ENCODE results near the gene BPIFA2.

BPIFA2 gene

DNA sequence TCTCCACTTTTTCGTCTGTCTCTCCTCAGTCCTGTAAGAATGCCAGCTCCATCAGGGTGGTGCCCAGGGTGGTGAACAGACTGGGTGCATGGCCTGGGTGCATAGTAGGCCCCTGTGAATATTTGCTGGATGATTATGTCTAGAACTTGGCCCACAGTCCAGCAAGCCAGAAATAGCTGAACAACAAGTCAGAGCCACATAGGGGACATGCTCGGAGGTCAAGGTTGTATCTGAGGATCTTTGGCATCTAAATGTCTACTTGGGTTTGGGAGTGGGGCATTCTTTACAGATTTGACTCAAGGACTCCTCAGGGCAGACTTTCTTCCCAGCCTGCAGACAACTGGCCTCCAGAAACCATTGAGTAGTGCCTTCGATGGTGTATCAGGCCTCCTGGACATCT is 31.1 kb downstream of the BPIFA2 start:
- no peak for DNase-seq (ENCODE audit: low read depth in 2 of 2)

DNA sequence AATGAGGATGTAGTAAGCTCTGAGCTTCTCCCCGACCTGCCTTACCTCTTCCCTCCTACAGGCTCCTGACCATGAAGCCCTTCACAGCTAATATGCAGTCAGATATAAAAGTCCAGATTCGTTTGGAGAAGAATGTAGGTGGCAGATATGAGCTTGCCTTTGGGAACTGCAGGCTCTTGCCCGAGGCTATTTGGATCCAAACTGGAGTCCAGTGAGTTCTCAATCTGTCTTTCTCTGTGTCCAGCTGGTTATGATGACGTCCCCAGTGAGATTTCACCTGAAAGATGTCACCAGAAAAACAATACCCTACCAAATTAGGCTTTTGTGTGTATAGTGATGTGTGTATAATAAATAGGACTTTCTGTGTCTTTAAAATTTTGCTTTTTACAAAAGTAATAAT is 34.5 kb downstream of the BPIFA2 start:
- no peak for DNase-seq (ENCODE audit: low read depth in 2 of 2)

DNA sequence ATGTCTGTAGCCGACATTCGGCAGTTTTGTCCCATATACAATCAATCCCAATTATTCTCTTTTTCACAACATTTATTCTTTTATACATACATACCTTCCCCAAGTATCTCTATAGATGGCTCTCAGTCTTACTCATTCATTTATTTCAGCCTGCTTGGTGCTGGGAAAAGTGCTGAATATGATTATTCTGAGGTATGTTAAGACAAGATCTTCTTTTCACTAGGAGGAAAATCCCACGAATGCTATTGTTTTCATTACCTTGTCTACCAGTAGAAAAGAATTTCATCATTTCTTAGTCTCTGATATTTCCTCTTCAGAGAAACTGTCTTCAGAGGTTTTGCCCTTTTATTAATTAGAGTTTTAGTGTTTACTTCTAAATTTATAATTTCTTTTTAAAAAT is 35.5 kb downstream of the BPIFA2 start:
- DNase-seq (ENCODE audit: low read depth in 2 of 2): no peak

DNA sequence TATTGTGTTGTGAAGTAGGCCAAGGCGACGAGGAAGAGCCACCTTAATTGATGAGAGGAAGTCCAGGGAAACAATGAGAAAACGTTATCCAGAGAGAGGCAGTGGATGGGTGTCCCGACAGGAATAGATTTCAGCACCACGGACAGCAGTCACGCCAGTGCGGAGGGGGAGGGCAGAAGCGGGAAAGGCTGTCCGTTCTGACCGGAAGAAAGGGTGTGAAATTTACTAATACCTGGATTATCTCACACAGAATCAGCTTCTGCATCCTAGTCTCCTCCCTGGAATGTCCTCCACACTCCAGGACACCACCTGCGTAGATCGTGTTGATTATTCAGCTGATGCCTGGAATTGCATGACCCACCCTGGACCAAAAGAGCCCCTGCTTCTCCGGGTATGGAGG is 41.8 kb downstream of the BPIFA2 start:
- DNase-seq (ENCODE audit: low read depth in 2 of 2): no peak

DNA sequence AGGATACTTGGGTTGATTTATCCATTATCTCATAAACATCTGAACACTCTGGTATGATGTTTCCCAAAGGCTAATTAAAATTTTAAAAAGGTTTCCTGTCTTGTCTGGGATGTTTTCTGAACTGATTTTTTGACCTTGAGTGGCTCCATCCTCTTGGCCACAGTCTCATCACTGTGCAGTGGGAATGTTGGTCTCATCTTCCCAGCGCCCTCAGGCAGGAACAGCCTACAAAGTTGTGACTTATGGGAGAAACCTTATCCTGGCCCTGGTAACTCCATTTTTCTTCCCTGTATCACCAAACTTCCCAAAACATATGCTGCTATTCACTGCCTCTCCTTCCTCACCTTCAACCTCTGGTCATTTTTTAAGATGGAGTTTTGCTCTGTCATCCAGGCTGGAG is 42.4 kb downstream of the BPIFA2 start:
- DNase-seq (ENCODE audit: low read depth in 2 of 2): no peak

DNA sequence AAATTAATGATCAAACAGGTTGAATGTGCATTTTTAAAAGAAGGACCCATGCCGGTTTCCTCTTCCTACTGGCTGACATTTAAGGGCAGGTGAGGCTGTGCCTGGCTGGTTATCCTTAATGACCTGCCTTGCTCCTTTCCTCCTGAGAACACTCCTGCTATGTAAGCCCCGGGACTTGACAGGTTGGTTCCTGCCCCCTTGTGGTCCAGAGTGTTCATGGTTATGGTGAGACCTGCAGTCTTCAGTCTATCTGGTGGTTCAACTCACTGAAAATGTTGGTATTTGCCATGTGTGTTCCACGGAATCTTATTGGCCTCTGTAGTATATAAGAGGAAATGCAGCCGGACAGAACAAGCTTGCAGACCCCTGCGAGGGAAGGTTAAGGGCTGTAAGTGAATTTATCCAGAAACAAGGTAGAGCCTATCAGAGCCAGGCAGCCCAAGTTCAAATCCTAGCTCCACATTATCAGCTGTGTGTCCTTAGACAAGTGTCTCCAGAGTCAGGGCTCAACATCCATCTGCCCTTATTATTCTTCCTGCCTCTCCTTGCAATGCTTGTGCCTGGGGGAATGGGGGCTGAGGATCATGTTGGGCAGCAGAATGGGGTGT is 44.0 kb downstream of the BPIFA2 start:
- DNase-seq (ENCODE audit: low read depth in 2 of 2): no peak

DNA sequence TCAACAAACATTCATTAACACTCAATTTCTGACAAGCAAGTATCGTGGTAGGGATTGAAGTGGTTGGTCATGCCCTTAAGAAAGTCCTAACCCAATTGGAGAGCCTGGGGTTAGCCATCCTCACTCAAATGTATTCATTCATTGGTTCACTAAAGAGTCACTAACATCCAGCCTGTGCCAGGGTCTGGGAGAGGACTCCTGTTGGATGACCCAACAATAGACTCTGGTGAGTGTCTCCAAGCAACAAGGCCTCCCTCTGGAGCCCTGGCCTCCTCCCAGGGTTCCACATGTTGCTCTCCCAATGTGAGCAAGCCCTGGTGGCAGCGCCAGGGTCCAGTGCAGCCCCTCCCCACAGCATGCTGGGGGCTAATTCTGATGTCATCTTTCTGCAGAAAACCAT is 49.1 kb downstream of the BPIFA2 start, which contains the start of gene BPIFA3:
TSS of gene BPIFA3 (plus strand) at position 301 of the 400 bp plus-strand sequence. CDS start 185 bp downstream, outside the sequence.
- no peak for DNase-seq (ENCODE audit: low read depth in 2 of 2)

DNA sequence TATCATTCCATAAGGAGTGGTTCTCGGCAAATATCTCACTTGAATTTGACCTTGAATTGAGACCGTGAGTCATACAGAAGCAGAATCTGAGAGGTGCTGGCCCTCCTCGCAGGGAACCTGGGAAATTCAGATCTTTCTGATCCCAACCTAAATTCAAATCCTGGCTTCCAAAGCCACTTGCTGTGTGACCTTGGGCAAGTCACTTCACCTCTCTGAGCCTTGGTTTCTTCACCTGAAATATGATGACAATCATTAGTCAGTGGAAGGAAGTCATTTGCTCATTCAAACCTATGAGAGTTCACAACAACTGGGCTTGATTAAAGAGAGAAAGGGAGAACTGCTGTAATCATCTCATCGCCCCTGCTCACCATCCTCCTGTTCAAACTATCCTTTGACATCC is 56.4 kb downstream of the BPIFA2 start:
- no peak for DNase-seq (ENCODE audit: low read depth in 2 of 2)

DNA sequence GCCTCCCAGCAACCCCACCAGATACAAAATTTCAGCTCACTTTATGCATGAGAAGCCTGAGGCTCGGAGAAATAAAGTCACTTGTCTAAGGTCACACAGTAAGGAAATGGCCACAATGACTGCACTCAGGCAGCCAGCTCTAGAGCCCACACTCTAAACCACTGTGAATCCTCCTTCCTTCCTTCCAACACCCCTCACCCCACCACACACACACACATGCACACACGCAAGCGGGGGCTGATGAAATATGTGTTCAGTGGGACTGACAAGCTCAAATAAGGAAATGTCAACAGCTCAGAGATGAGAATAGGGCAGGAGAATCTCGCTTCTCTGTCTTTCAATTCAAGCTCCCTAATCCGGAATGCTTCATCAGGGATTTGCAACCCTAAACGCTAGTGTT is 61.9 kb downstream of the BPIFA2 start:
- no peak for DNase-seq (ENCODE audit: low read depth in 2 of 2)

Measured in stimulated activated CD4-positive, alpha-beta T cell treated with anti-CD3 and anti-CD28 coated beads, Interleukin-1b, Interleukin-23, amount 100 ng/mL, for 1 hour (primary cell).